ENCODE results near the gene TTLL7. TPM values are rescaled to one million over a fixed set of nuclear protein-coding genes. Genes with fewer than 3 reads are reported as not detected.

Gene TTLL7
- polyA plus RNA-seq, 3 donors: 2.1 to 5.1 (median 2.6) TPM

DNA sequence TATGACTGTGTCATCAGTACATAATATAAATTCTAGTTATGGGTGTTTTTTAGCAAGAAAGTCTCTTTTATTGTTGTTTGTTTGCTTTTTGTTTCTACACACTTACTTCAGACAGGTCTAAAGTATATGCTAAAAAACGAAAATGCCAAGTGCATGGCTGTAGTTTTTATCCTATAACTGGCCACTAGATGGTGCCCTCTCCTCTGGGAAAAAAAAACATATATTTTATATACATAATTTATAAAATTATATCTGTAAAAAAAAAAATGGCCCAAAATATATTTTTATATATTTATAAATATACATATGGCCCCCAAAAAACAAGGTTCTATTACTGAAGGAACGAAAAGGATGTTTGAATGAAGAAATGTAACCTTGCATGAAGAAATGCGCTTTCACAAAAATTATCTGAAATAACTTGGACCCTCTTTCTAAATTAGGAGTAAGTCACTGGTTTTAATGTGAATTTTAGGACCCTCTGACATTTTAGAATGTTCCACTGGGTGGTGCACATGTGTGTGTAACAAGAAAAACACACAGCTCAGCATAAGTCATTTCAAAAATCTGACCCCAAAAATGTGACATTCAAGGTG lies 93.5 kb downstream of the TTLL7 start:
- H3K27ac ChIP-seq (ENCODE audit: low read depth, low read length): no peak overlapping the region
- WGBS, 3 donors: 48 to 50% (median 48%) methylated on average over 3 of the region's 3 CpGs

DNA sequence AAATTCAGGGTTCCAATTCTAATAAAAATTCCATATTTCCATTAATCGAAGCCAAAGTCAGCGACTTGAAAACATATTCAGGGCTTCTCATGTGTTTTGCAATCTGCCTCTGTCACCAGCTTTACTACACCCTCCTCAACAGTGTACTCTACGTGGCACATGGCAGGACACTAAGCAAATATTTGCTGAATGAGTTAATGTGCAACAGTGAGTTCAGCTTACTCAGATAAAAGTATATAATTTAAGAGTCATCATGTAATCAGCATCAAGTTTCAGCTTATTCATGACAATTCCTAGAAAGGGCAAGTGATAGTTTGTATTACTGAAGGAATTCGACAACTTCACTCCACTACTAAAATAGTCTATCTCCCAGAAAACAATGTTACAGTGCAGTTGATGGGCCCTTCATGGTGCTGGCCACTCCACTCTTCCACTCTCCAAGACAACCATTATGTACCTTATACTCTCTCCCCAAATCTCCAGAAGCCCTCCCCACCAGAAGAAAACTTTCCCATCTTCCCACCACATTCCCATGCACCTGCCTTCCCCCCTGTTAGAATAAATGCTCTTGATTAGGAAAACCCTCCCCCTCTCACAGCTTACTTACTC lies 97.3 kb downstream of the TTLL7 start:
- 29 to 88% (median 77%) methylated on average over 4 of the region's 4 CpGs for WGBS, 3 donors
- H3K27ac ChIP-seq (ENCODE audit: low read depth, low read length): no peak overlapping the region

DNA sequence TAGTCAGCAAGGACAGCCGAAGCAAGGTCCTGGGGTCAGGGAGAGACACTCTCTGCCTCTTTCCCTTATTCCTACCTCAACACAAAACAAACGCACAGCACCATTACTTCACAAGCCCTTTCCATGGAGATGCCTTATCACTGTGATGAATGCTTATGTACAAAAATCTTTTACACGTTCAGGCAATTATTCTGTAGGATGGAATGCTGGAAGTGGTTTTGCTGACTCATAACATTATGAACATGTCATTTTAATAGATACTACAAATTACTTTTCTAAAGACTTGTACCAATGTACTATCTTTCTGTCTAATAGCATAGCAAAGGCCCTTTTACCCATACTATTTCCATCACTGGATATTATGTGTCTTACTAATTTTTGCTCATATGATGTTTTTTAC lies 98.4 kb downstream of the TTLL7 start:
- no peak overlapping the region for H3K27ac ChIP-seq (ENCODE audit: low read depth, low read length)
- WGBS, 3 donors: 68 to 73% (median 70%) methylated on average over 3 of the region's 3 CpGs

DNA sequence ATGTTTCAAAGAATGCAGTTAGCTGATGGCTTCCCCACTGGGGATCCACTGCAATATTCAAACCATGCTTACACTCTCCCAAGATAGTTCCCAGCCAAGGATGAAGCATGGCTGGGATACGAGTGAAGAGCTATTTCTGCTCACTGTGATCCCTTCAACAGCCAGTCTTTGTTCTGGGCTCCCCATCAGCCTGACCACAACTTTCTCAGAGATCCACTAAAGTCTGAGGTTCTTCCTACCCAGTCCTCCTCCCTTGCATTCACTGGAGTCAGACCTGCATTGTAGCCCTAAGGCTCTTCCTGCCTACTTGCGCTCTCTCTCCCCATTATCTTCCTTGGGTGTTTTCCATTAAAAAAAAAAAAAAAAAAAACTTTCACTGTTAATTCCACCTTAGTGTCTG lies 101.4 kb downstream of the TTLL7 start:
- H3K27ac ChIP-seq (ENCODE audit: low read depth, low read length): no peak overlapping the region

DNA sequence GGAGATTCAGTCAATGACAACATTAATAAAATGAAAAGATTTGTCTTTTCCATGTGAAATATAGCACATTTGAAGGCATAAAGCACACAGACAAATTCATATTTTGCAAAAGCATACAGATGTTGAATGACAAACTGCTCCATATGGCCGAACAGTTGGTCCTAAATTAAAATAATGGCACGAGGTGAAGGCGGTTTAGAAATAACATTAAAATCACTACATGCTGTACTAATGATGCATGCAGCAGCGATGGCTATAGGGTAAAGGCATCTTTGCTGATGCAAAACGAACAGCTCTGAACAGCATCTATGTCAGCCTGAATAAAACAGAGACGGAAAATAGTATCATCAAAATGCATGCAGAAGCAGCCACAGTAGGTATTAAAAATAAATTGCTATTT lies 102.6 kb downstream of the TTLL7 start:
- 90 to 95% (median 93%) methylated on average over 6 of the region's 6 CpGs for WGBS, 3 donors
- no peak overlapping the region for H3K27ac ChIP-seq (ENCODE audit: low read depth, low read length)

More for the DNA sequence above, 101.4 kb downstream of the TTLL7 start:
- 95 to 98% (median 96%) methylated on average over 2 of the region's 2 CpGs for WGBS, 3 donors

DNA sequence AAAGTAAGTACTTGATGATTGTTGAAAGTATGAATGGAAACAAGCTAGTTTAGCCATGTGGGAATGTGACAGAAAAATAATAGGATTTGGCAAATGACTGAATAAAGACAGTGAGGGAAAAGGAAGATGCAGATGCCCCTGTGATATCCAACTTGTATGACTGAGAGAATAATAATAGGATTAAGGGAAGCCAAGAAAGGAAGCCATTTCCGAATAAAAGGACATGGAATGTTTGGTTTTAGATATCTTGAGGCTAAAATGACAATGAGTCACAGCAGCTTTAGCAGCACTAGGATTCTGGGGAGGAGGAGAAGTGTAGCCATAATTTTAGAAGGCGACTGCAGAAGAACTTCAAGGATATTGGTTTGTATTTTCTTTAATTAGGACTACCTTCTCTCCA lies 109.2 kb downstream of the TTLL7 start:
- no peak overlapping the region for H3K27ac ChIP-seq (ENCODE audit: low read depth, low read length)
- WGBS, 3 donors: 82 to 89% (median 88%) methylated on average over 2 of the region's 2 CpGs

DNA sequence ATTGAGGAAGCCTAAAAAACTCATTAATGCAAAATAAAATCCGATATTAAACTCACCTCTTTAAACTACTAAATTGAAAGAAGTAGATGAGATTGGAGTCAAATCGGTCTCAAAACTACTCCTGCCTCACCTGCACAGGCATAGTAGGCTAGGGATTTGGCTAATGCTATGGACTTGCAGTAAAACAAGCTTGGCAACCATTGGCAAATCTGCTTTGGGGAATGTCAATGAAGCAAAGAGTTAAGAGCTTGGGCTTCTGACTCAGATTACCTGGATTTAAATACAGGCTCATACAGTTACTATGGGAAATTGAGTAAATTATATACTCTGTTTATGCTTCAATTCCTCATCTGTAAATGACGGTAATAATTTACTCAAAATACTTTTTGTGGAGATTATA lies 111.4 kb downstream of the TTLL7 start:
- no peak overlapping the region for H3K27ac ChIP-seq (ENCODE audit: low read depth, low read length)
- WGBS, 3 donors: 92 to 95% (median 94%) methylated on average over 3 of the region's 3 CpGs

DNA sequence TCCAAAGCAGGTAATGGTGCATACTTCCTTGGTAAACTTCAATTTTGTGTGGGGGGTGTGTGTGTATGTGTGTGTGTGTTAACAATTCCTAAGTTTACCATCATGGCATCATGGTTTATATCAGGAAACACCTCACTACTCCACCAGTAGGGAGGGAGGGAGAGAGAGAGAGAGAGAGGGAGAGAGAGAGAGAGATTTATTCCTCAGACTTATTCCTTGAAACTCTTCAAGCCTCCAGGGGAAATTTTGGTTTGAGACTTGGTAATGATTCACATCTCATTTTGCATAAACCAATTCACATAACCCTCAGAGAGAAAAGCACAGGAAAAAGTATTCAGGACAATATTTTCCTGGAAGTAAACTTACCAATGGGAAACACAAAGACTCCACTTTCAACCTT lies 115.0 kb downstream of the TTLL7 start:
- H3K27ac ChIP-seq (ENCODE audit: low read depth, low read length): no peak overlapping the region

DNA sequence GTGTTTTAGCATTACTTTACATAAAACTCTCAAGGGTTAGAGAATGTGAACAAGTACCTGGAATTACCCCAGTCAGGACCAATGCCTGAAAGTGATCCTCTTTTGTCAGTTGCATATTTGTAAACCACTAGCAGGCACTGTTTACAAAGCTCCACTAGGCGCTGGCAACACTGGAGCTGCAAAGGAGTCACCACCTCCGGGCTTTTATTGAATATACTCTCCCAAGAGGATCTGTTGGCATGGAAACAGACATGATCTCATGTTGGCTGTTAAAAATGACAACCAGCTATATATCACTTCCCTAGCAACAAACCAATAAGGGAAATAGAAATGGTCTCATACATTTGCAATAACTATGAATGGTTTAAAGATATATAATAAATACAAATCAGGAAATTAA lies 116.0 kb downstream of the TTLL7 start:
- WGBS, 3 donors: 42 to 47% (median 46%) methylated on average over 2 of the region's 2 CpGs
- H3K27ac ChIP-seq (ENCODE audit: low read depth, low read length): no peak overlapping the region

DNA sequence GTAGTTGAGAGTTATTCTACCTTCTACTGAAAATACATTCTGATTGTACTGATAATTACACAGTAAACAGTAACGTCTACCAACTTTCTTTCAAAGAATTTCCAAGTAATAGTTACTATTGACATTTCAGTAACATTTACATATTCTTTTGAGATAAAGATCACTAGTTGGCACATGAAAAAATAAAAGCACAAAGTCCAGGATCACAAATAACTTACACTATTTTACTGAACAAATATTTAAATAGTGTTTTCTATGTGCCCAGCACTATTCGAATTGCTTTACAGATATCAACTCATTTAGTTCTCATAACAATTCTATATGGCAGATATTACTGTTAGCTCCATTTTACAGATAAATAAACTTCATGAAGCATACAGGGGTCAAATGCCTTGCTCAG lies 126.4 kb downstream of the TTLL7 start:
- H3K27ac ChIP-seq (ENCODE audit: low read depth, low read length): no peak overlapping the region
- 27 to 94% (median 89%) methylated on average over 2 of the region's 2 CpGs for WGBS, 3 donors

DNA sequence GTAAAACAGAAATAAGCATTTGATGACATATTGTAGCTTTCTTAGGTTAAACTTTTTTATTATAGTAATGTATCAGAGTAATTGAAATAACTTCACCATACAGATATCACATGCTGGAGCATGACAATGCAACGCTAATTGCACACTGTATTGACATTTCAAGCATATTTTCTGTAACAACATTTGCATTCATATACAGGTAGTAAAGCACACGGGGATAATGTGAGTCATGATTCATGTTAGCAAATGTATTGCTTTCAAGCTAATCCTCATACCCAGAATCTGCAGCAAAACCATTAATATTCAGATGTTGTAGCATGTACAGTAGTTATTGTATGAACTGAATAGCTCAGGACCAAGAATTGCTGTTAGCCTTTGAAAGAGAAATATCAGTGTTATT lies 133.9 kb downstream of the TTLL7 start:
- 90 to 92% (median 92%) methylated on average over 2 of the region's 2 CpGs for WGBS, 3 donors

DNA sequence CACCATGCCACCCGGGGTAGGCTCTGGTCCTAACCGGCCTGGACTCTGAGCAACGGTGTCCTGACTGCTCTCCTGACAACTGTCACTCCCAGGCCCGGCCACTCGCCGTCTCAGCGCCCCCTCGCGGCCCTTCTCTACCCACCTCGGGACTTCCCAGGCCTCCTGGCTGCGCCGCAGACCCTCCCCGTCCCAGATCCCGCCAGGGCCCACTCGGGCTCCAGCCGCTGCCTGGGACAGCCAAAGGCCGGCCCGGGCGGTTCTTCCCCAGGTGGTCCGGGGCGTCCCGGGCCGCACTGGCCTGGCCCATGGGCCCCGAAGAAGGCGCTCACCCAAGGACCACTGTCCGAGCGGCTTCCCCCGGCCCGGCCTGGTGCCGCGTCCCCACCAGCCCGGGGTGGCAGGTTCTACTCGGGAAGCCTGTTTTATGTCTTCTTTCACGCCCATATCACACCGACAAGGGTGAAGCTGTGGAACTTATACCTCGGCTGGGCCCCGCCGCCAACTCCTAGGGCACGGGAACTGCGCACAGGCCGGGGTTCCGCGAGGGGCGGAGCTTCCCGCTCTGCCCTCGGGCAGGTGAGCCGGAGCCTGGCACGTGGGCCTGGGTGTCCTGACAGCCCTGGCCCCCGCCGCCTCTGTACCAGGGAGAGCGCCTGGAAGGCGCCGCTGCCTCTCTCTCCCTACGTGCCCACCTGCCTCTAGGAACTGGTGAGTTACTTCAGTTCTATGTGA lies 138.3 kb downstream of the TTLL7 start:
- H3K27ac ChIP-seq (ENCODE audit: low read depth, low read length): no peak overlapping the region
- WGBS, 3 donors: 8 to 18% (median 17%) methylated on average over 52 to 54 of the region's 54 CpGs

More for the DNA sequence above, 133.9 kb downstream of the TTLL7 start:
- H3K27ac ChIP-seq (ENCODE audit: low read depth, low read length): no peak overlapping the region

DNA sequence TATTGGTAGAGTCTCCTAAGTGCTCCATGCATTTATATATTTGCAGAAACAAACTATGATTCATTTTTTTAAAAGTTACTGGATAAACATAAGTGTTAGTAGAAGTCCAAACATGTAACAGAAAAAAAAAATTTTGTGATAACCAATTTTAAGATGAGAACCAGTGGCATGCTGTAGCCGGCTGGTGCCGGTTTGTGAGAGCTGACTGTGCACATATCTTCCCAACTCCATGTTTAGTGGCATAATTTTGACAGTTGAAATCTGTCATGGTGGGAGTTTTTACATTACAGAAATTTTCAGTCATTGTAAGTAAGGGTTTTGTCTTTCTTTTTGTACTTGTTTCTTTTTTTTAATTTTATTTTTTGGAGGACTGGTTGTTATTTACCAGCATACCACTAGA lies 141.2 kb downstream of the TTLL7 start:
- H3K27ac ChIP-seq (ENCODE audit: low read depth, low read length): no peak overlapping the region
- WGBS, 3 donors: 74 to 89% (median 88%) methylated on average over 2 of the region's 2 CpGs

DNA sequence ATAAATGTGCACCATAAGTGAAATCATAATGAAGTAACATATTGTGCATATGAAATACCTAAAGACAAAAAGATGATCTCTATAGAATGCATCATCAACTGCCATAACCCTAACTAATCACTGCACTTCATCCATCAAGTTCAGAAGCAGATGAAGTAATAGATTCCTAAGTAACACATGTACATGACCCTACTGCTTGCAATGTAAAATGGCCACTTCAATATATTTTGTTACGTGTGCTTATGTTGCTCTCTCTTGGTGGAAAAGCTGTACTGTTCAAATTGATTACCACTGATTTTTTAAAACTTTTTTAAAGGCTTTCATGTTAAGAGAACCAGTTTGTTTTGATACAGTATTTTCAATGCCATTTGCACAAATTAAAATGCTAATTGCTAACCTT lies 141.8 kb downstream of the TTLL7 start:
- no peak overlapping the region for H3K27ac ChIP-seq (ENCODE audit: low read depth, low read length)
- 63 to 72% (median 64%) methylated on average over 1 of the region's 1 CpG for WGBS, 3 donors

DNA sequence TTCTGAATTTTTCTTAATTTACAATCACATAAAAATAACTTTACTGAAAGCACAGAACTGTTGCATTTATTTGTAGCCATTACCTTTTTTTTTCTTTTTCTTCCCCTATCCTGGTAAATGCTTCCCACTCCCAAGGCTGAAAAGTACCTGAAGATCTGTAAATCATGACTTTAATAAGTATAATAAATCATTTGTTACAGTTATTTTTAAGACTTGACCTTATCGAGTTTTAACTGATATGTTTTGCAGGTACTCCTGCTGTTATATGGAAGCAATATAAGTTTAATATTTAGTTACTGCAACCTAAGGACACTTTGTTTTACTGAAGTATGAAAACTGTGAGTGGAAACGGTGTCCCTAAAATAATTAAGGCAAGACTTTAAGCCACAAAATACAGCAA lies 142.6 kb downstream of the TTLL7 start:
- no peak overlapping the region for H3K27ac ChIP-seq (ENCODE audit: low read depth, low read length)
- WGBS, 3 donors: 81 to 87% (median 84%) methylated on average over 2 of the region's 2 CpGs

DNA sequence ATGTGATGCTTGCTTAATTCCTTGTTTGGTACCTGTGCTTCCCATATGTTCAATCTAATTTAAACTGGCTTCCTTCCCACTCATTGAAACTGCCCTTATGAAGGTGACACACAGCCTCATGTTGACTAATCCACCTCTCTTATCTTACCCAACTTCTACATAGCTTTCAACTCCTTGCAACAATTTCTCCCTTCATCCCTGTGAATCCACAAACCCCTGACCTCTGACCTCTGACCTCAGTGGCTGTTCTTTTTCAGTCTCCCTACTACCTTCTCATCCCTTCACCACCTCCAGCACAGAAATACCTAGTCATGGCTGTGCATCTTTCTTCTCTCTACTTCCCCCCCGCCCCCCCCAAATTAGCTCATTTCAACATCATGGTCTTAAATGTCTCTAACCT lies 144.5 kb downstream of the TTLL7 start:
- no peak overlapping the region for H3K27ac ChIP-seq (ENCODE audit: low read depth, low read length)
- WGBS, 3 donors: 94 to 100% (median 97%) methylated on average over 1 of the region's 1 CpG

DNA sequence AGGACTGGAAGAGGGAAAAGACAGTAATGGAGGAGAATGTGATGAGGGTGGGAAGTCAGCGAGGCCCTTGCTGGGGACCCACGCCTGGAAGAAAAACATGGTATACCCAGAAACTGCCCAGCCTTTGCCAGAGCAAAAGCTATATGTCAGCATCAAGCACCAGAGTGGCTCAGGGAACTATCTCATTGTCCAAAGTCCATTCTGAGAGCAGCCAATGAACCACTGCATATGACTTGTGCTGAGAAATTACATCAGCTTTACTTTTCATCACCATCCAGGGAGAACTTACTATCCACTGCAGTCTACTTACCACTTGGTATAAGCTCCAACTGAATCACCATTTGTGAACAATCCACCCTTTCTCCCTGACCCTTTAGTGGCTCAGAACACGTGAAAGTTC lies 148.1 kb downstream of the TTLL7 start:
- WGBS, 3 donors: 93 to 100% (median 95%) methylated on average over 3 of the region's 3 CpGs

DNA sequence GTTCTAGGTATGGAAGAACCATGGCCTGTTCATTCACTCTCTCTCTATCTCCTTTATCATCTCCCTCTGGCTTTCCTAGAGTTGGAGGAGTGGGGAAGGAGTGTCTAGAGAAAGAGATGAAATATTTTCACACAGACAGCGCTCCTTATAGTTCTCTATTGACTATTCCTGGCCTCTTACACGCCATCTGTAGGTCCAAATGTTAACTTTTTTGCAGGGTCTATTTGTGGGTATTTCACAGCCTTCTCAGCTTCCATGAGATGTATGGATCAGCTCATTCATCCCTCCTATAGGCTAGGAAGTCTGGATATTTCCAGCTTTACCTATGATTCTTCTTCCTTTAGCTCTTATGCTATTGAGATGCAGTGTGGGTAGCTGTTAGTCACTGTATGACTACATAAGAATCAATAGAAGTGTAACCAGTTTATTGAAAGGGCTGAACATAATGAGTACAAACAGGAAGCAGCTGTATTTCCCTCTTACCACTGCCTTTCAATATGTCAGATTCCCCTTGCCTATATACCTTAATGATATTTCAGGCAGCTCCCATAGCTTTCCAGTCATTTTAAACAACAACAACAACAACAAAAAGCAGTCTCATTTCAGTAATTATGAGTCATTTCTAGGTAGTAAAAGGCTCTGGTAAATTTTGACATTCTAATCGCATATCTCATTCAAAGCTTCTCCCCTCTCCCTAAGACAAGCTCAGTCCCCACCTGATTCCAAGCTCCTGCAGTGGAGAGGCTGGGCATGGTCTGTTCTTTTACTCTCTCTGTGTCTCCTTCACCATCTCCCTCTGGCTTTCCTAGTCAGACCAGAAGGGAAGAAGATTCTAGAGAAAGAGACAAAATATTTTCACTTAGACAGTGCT lies 149.5 kb downstream of the TTLL7 start:
- no peak overlapping the region for H3K27ac ChIP-seq (ENCODE audit: low read depth, low read length)
- 93 to 99% (median 96%) methylated on average over 3 of the region's 3 CpGs for WGBS, 3 donors

More for the DNA sequence above, 148.1 kb downstream of the TTLL7 start:
- H3K27ac ChIP-seq (ENCODE audit: low read depth, low read length): no peak overlapping the region

DNA sequence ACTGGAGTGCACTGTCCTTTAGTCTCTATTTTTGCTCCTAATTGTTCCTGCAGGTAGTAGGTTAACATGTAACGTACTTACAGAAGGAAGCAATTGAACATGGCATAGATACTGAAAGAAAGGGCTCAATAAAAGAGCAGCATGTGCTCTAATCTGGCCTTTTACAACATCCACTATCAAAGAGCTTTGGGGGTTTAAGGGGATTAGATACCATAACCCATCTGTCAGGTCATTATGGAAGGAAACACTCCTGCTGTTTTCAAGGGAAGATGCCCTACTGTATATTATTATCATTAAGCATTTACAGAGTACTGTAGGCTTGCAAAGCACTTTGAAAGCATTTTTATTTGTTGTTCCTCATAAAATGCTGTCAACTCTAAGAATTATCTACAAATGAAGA lies 152.8 kb downstream of the TTLL7 start:
- no peak overlapping the region for H3K27ac ChIP-seq (ENCODE audit: low read depth, low read length)
- 88 to 100% (median 95%) methylated on average over 1 of the region's 1 CpG for WGBS, 3 donors
